Measurements from ENCODE around the gene AKAP13. TPM values are rescaled to one million over a fixed set of nuclear protein-coding genes. Genes with fewer than 3 reads are reported as not detected.

Gene AKAP13
- total and polyA plus RNA-seq, 9 donors, result 45.3 to 190 (median 98.6) TPM

DNA sequence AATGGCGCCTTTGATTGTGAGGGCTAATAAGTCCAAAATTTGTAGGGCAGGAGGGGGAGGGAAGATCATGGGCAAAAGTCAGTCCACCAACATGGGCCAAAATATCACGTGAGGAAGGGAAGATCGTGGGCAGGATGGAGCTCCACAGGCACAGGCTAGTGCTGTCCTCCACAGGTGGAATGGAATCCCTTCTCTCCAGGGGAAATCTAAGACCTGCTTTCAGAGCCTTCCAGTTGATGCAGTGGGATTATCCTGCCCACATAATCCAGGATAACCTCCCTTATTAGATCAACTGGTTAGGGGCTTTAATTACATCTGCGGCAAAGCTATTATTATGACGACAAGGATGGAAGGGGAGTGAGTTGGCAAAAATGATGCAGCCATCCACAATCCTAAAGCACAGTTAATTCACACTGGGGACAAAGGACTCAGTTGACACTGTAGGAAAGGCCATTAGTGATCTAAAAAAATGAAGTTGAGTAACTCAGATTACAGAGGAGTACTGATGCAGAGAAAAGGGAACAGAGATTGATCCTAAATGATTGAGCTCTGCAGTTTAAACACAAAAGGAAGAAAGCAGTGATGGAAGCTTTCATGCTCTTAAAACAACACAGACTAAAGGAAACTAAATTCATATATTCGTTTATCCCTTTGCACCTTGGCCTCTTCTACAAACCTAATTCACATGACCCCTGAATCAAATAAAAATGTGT lies 159.8 kb downstream of the AKAP13 start:
- no peaks in the 10 kb centered on the region for H3K27me3 ChIP-seq
- no peak for DNase-seq
- TF ChIP-seq, protein P1, sequence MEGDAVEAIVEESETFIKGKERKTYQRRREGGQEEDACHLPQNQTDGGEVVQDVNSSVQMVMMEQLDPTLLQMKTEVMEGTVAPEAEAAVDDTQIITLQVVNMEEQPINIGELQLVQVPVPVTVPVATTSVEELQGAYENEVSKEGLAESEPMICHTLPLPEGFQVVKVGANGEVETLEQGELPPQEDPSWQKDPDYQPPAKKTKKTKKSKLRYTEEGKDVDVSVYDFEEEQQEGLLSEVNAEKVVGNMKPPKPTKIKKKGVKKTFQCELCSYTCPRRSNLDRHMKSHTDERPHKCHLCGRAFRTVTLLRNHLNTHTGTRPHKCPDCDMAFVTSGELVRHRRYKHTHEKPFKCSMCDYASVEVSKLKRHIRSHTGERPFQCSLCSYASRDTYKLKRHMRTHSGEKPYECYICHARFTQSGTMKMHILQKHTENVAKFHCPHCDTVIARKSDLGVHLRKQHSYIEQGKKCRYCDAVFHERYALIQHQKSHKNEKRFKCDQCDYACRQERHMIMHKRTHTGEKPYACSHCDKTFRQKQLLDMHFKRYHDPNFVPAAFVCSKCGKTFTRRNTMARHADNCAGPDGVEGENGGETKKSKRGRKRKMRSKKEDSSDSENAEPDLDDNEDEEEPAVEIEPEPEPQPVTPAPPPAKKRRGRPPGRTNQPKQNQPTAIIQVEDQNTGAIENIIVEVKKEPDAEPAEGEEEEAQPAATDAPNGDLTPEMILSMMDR (IDR thresholded peaks at IDR 0.05), result no peak
- TF ChIP-seq EP300 (IDR thresholded peaks at IDR 0.05) (no peak), POLR2A (IDR thresholded peaks at IDR 0.05) (no peak)
- no peaks in the 10 kb centered on the region for H3K4me1 ChIP-seq (ENCODE audit: insufficient read depth)
- intact Hi-C loops (cut with DNase I), result no loop called here
- no peaks in the 10 kb centered on the region for H3K9me3 ChIP-seq
- H3K4me3 ChIP-seq, result no peak overlapping the region
- H3K36me3 ChIP-seq, result no peaks in the 10 kb centered on the region
- no peak overlapping the region for H3K27ac ChIP-seq
- WGBS, 3 donors, result 92 to 95% (median 92%) methylated on average over 6 of the region's 6 CpGs

DNA sequence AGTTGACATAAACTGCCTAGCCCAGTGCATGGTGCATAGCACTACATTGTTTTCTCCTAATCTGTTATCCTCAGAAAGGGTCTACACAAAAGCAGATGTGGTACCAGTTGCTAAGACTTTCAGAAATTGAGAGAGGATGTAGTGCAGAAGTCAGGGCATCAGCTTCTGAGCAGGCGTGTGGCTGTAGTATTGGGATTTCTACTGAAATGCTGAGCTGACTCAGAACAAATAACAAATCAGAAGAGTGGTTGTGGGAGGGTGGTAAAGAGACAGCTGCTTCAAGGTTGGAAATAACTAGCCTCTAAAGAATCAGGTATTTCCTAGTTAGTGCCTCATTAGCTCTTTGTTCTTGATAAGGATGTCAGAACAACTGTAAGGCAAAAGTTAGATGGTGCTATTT lies 161.3 kb downstream of the AKAP13 start:
- Histone ChIP-seq H3K36me3 (no peaks in the 10 kb centered on the region), H3K27me3 (no peaks in the 10 kb centered on the region), H3K27ac (no peak overlapping the region), H3K4me3 (no peak overlapping the region), H3K4me1 (ENCODE audit: insufficient read depth) (no peaks in the 10 kb centered on the region), H3K9me3 (no peaks in the 10 kb centered on the region)
- intact Hi-C loops (cut with DNase I), result no loop called here
- TF ChIP-seq POLR2A (IDR thresholded peaks at IDR 0.05) (no peak), EP300 (IDR thresholded peaks at IDR 0.05) (no peak)
- TF ChIP-seq, protein P1 (IDR thresholded peaks at IDR 0.05), result no peak
- no peak for DNase-seq
- WGBS, 3 donors, result 53 to 79% (median 57%) methylated on average over 1 of the region's 1 CpG

DNA sequence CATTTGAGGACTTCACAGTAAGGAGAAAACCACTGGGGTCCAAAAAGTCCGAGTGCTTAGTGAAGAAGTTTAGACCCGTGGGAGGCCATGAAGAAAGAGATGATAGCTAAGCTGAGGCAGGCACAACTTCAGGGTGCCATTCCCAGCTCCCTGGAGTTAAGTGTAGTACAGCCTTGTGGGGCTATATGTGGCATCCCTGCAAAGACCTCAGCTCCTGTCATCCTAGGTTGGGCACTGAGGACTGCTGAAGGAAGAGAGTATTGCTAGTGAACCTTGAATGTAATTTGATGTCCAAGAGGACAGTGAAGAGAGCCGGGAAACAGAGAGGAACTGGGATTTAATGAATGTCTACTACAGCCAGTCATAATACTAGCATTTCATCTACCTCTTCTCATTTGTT lies 162.1 kb downstream of the AKAP13 start:
- Histone ChIP-seq H3K27ac (no peak overlapping the region), H3K36me3 (no peaks in the 10 kb centered on the region), H3K4me1 (ENCODE audit: insufficient read depth) (no peaks in the 10 kb centered on the region), H3K9me3 (no peaks in the 10 kb centered on the region), H3K4me3 (no peak overlapping the region), H3K27me3 (no peaks in the 10 kb centered on the region)
- TF ChIP-seq POLR2A (IDR thresholded peaks at IDR 0.05) (no peak), EP300 (IDR thresholded peaks at IDR 0.05) (no peak)
- TF ChIP-seq, protein P1 (IDR thresholded peaks at IDR 0.05), result no peak
- no peak for DNase-seq
- intact Hi-C loops (cut with DNase I), result no loop called here
- WGBS, 3 donors, result 78 to 82% (median 79%) methylated on average over 3 of the region's 3 CpGs

DNA sequence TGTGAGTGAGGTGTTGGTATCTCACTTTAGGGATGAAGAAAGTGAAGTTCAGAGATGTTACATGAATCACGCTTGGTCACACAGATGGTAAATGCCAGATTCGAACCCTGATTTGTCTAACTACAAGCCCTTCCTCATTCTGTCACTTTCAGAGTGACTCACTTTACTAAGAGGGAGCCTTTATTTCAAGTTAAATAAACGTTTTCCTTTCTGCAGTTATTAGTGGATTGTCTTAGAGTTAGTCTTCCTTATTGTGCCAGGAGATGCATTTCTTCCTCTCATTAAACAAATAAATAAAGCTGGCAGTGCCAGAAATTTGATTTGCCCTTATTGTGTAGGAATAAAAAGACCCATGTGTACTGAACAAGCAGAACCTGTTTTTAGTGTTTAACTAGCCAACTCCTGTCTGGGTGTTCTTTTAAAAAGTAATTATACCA lies 162.5 kb downstream of the AKAP13 start:
- Histone ChIP-seq H3K4me3 (no peak overlapping the region), H3K27me3 (no peaks in the 10 kb centered on the region), H3K36me3 (no peaks in the 10 kb centered on the region), H3K27ac (no peak overlapping the region), H3K4me1 (ENCODE audit: insufficient read depth) (no peaks in the 10 kb centered on the region), H3K9me3 (no peaks in the 10 kb centered on the region)
- intact Hi-C loops (cut with DNase I), result no loop called here
- no peak for TF ChIP-seq POLR2A (IDR thresholded peaks at IDR 0.05)
- no peak for TF ChIP-seq EP300 (IDR thresholded peaks at IDR 0.05)
- TF ChIP-seq, protein P1 (IDR thresholded peaks at IDR 0.05), result no peak
- DNase-seq, result no peak
- 56 to 61% (median 60%) methylated on average over 3 of the region's 3 CpGs for WGBS, 3 donors

Measured in ovary (tissue), 9 donors.